GM23338 (cell line): ENCODE measurements around the gene C1orf87. TPM values are rescaled to one million over a fixed set of nuclear protein-coding genes. Genes with fewer than 3 reads are reported as not detected.

ENCODE experiments used
- ATAC-seq: fragments of 200-7000 bp; cut with Tn5 transposase; 3 replicates; pipeline ENCODE4 v1.9.1; 2020
- DNase-seq: peaks from one replicate; pipeline ENCODE4 v3.0.0-alpha.2; 2015; ENCODE audit warnings: low spot score
- H2AFZ ChIP-seq: fragments of 200-600 bp; sonication (generic); 2 replicates; pipeline ENCODE4 v1.8.0; 2016; ENCODE audit warnings: antibody characterized with exemption, mild to moderate bottlenecking, moderate library complexity
- H3F3A ChIP-seq: fragments of 200-600 bp; sonication (generic); replicated peaks from 2 replicates; pipeline ENCODE4 v1.8.0; 2017; ENCODE audit warnings: antibody characterized with exemption, mixed run types, low read depth
- H3K27ac ChIP-seq: fragments of 200-600 bp; sonication (generic); 2 replicates; pipeline ENCODE4 v1.6.1; 2016; ENCODE audit warnings: low read depth
- H3K27me3 ChIP-seq: fragments of 200-600 bp; sonication (generic); 2 replicates; pipeline ENCODE4 v1.8.0; 2016; ENCODE audit warnings: mild to moderate bottlenecking, mixed run types, moderate library complexity; ENCODE audit not compliant: insufficient read depth
- H3K36me3 ChIP-seq: fragments of 200-600 bp; sonication (generic); 2 replicates; pipeline ENCODE4 v1.8.0; 2016; ENCODE audit warnings: mild to moderate bottlenecking; ENCODE audit not compliant: insufficient read depth
- H3K4me1 ChIP-seq: fragments of 200-600 bp; sonication (generic); 2 replicates; pipeline ENCODE4 v1.8.0; 2016; ENCODE audit warnings: mild to moderate bottlenecking, moderate library complexity; ENCODE audit not compliant: insufficient read depth
- H3K4me2 ChIP-seq: fragments of 200-600 bp; sonication (generic); 2 replicates; pipeline ENCODE4 v1.7.1; 2017; ENCODE audit warnings: mixed run types
- H3K4me3 ChIP-seq: fragments of 200-600 bp; sonication (generic); 2 replicates; pipeline ENCODE4 v1.6.1; 2016; ENCODE audit warnings: mixed run types
- H3K79me2 ChIP-seq: fragments of 200-600 bp; sonication (generic); replicated peaks from 2 replicates; pipeline ENCODE4 v1.8.0; 2017; ENCODE audit warnings: mild to moderate bottlenecking; ENCODE audit not compliant: insufficient read depth
- H3K9me2 ChIP-seq: fragments of 200-600 bp; sonication (generic); 2 replicates; pipeline ENCODE4 v1.8.0; 2017; ENCODE audit not compliant: insufficient read depth
- H4K20me1 ChIP-seq: fragments of 200-600 bp; sonication (generic); replicated peaks from 2 replicates; pipeline ENCODE4 v1.8.0; 2017; ENCODE audit warnings: mild to moderate bottlenecking; ENCODE audit not compliant: insufficient read depth
- H3K27ac Mint-ChIP-seq: 2 replicates; pipeline ENCODE4 v1.8.0; 2020; ENCODE audit warnings: inconsistent platforms, mild to moderate bottlenecking, moderate library complexity, mixed read lengths
- H3K27me3 Mint-ChIP-seq: 3 replicates; pipeline ENCODE4 v1.8.0; 2022; ENCODE audit warnings: low read depth, mild to moderate bottlenecking, moderate library complexity, mixed read lengths, inconsistent platforms; ENCODE audit not compliant: insufficient read depth, poor library complexity
- H3K36me3 Mint-ChIP-seq: 3 replicates; pipeline ENCODE4 v1.8.0; 2021; ENCODE audit warnings: low read depth, mild to moderate bottlenecking, inconsistent platforms, moderate library complexity, mixed read lengths
- H3K4me1 Mint-ChIP-seq: 3 replicates; pipeline ENCODE4 v1.8.0; 2020; ENCODE audit warnings: mild to moderate bottlenecking, inconsistent platforms, mixed read lengths
- H3K4me3 Mint-ChIP-seq: 3 replicates; pipeline ENCODE4 v1.8.0; 2021; ENCODE audit warnings: moderate library complexity, mild to moderate bottlenecking, inconsistent platforms, mixed read lengths
- H3K9me3 Mint-ChIP-seq: 3 replicates; pipeline ENCODE4 v1.8.0; 2020; ENCODE audit warnings: moderate library complexity, mild to moderate bottlenecking, inconsistent platforms, mixed read lengths
- CREB1 ChIP-seq: fragments of 250-450 bp; sonication (Bioruptor Pico); IDR thresholded peaks from 2 replicates; pipeline ENCODE4 v1.5.0; 2020; ENCODE audit warnings: low read depth, mild to moderate bottlenecking, moderate library complexity
- EZH2phosphoT487 ChIP-seq: fragments of 200-600 bp; sonication (generic); IDR thresholded peaks from one replicate; pipeline ENCODE4 v1.8.1; 2018; ENCODE audit warnings: antibody characterized with exemption; ENCODE audit not compliant: unreplicated experiment
- JUNB ChIP-seq: IDR thresholded peaks from one replicate; pipeline ENCODE4 v1.6.1; 2016; ENCODE audit warnings: antibody characterized with exemption; ENCODE audit not compliant: unreplicated experiment
- POLR2AphosphoS5 ChIP-seq: IDR thresholded peaks from 2 replicates; pipeline ENCODE4 v1.6.1; 2016; ENCODE audit warnings: antibody characterized with exemption, low read depth
- REST ChIP-seq: IDR thresholded peaks from one replicate; pipeline ENCODE4 v1.6.1; 2018; ENCODE audit warnings: antibody characterized with exemption; ENCODE audit not compliant: unreplicated experiment
- STAT1 ChIP-seq: IDR thresholded peaks from one replicate; pipeline ENCODE4 v1.6.1; 2016; ENCODE audit warnings: antibody characterized with exemption; ENCODE audit not compliant: unreplicated experiment
- ZNF114 ChIP-seq: fragments of 250-450 bp; sonication (Bioruptor Pico); IDR thresholded peaks from 2 replicates; pipeline ENCODE4 v1.5.0; 2020; ENCODE audit warnings: mild to moderate bottlenecking, moderate library complexity
- ZNF462 ChIP-seq: fragments of 250-450 bp; sonication (Bioruptor Pico); IDR thresholded peaks from 2 replicates; pipeline ENCODE4 v1.5.0; 2020; ENCODE audit warnings: mild to moderate bottlenecking, moderate library complexity
- polyA plus RNA-seq: library from polyadenylated mRNA; unstranded; fragments of >200 nt; fragmentation: Nextera tagmentation; extraction: Ambion mirVana; gene quantifications from 2 replicates; pipeline ENCODE4 v1.2.1, GENCODE V29; 2016
- total RNA-seq: library from RNA; depleted of rRNA; stranded (reverse); fragments of >200 nt; shearing (Covaris generic); gene quantifications from 2 replicates; pipeline ENCODE4 v1.2.3, GENCODE V29; 2014

Gene C1orf87
- total and polyA plus RNA-seq, 2 experiments from 2014 or later: 0.07 to 0.21 TPM

- Histone ChIP-seq H3K27me3 (no peaks in the 10 kb centered on the region), H2AFZ (peak overlapping the region; percentile 58; the same call in 1 of the 2 replicates), H3K36me3 (no peaks in the 10 kb centered on the region), H3F3A (no peaks in the 10 kb centered on the region), H3K4me2 (no peak overlapping the region), H4K20me1 (no peaks in the 10 kb centered on the region), H3K27ac (no peak overlapping the region), H3K9me2 (no peaks in the 10 kb centered on the region), H3K4me3 (no peak overlapping the region), H3K79me2 (no peaks in the 10 kb centered on the region), H3K4me1 (no peaks in the 10 kb centered on the region)
- Mint-ChIP-seq H3K4me1 (peaks cover 6% of the 10 kb centered on the region; the same call in 2 of the 3 replicates), H3K27ac (no peak overlapping the region), H3K4me3 (no peak overlapping the region), H3K36me3 (no peaks in the 10 kb centered on the region), H3K9me3 (peaks cover 5% of the 10 kb centered on the region; the same call in 2 of the 3 replicates), H3K27me3 (no peaks in the 10 kb centered on the region)
- ATAC-seq (no peak), DNase-seq (no peak)
- TF ChIP-seq CREB1 (CRISPR knock-in tag) (no peak), JUNB (no peak), ZNF462 (CRISPR knock-in tag) (no peak), REST (no peak), EZH2phosphoT487 (no peak), POLR2AphosphoS5 (no peak), STAT1 (no peak), ZNF114 (CRISPR knock-in tag) (no peak)
Measured at GRCh38 chr1:60063561-60063960, 10.0 kb downstream of the C1orf87 start.
